Mesothelial cell of epicardium (in vitro differentiated cells): ENCODE measurements around the gene ATP5F1E. TPM values are rescaled to one million over a fixed set of nuclear protein-coding genes. Genes with fewer than 3 reads are reported as not detected.

Experiments
- DNase-seq, 2 experiments: peaks; one replicate each; pipeline ENCODE4 v3.0.0; 2021; ENCODE audit warnings: low spot score in 2 of 2; ENCODE audit not compliant: unreplicated experiment in 2 of 2
- H3K27ac Mint-ChIP-seq: 2 replicates; pipeline ENCODE4 v1.8.0; 2021; ENCODE audit warnings: mixed read lengths
- H3K27me3 Mint-ChIP-seq: 2 replicates; pipeline ENCODE4 v1.8.0; 2021; ENCODE audit warnings: low read depth, mixed read lengths
- H3K36me3 Mint-ChIP-seq: 2 replicates; pipeline ENCODE4 v1.8.0; 2021; ENCODE audit warnings: mixed read lengths
- H3K4me1 Mint-ChIP-seq: 2 replicates; pipeline ENCODE4 v1.8.0; 2021; ENCODE audit warnings: mixed read lengths
- H3K4me3 Mint-ChIP-seq: 2 replicates; pipeline ENCODE4 v1.8.0; 2021; ENCODE audit warnings: mild to moderate bottlenecking, moderate library complexity, mixed read lengths
- H3K9me3 Mint-ChIP-seq: 2 replicates; pipeline ENCODE4 v1.8.0; 2021; ENCODE audit warnings: mixed read lengths
- CTCF ChIP-seq: fragments of 200-600 bp; sonication (generic); IDR thresholded peaks from one replicate; pipeline ENCODE4 v1.5.0; 2021; ENCODE audit warnings: antibody characterized with exemption; ENCODE audit not compliant: unreplicated experiment
- total RNA-seq: library from RNA; stranded (reverse); gene quantifications from 3 replicates; pipeline ENCODE4 v1.2.1, GENCODE V29; 2021

ATP5F1E gene
- total RNA-seq, 1 donor from 2014 or later, result 52.7 TPM

GRCh38 chr20:59030911-59031563, 1.1 kb downstream of the ATP5F1E start:
- Mint-ChIP-seq H3K4me1 (peaks cover 35% of the 10 kb centered on the region), H3K27me3 (no peaks in the 10 kb centered on the region), H3K9me3 (no peaks in the 10 kb centered on the region), H3K4me3 (peak overlapping the region; percentile 96), H3K36me3 (peaks cover 32% of the 10 kb centered on the region), H3K27ac (peak overlapping the region; percentile 56)
- TF ChIP-seq CTCF, result no peak
- no peak for DNase-seq

- Mint-ChIP-seq H3K27me3 (no peaks in the 10 kb centered on the region), H3K4me3 (peak overlapping the region; percentile 11), H3K27ac (peak overlapping the region; percentile 47), H3K9me3 (no peaks in the 10 kb centered on the region), H3K36me3 (peaks cover 36% of the 10 kb centered on the region), H3K4me1 (peaks cover 35% of the 10 kb centered on the region)
- no peak for DNase-seq
- no peak for TF ChIP-seq CTCF
Observed at GRCh38 chr20:59028812-59029211, 3.3 kb downstream of the ATP5F1E start.

GRCh38 chr20:59027741-59028320, 4.3 kb downstream of the ATP5F1E start:
- H3K27me3 Mint-ChIP-seq, result no peaks in the 10 kb centered on the region
- peaks cover 34% of the 10 kb centered on the region for H3K4me1 Mint-ChIP-seq
- DNase-seq, result no peak
- H3K27ac Mint-ChIP-seq, result no peak overlapping the region
- no peak for TF ChIP-seq CTCF
- peaks cover 38% of the 10 kb centered on the region for H3K36me3 Mint-ChIP-seq
- H3K9me3 Mint-ChIP-seq, result no peaks in the 10 kb centered on the region
- H3K4me3 Mint-ChIP-seq, result no peak overlapping the region

- DNase-seq, result no peak
- peaks cover 44% of the 10 kb centered on the region for H3K36me3 Mint-ChIP-seq
- H3K27ac Mint-ChIP-seq, result no peak overlapping the region
- H3K4me1 Mint-ChIP-seq, result peaks cover 31% of the 10 kb centered on the region
- H3K4me3 Mint-ChIP-seq, result no peak overlapping the region
- H3K9me3 Mint-ChIP-seq, result no peaks in the 10 kb centered on the region
- H3K27me3 Mint-ChIP-seq, result no peaks in the 10 kb centered on the region
- no peak for TF ChIP-seq CTCF
Observed at GRCh38 chr20:59026904-59027740, 5.0 kb downstream of the ATP5F1E start.

- Mint-ChIP-seq H3K9me3 (no peaks in the 10 kb centered on the region), H3K4me1 (peaks cover 31% of the 10 kb centered on the region), H3K36me3 (peaks cover 43% of the 10 kb centered on the region), H3K4me3 (no peak overlapping the region), H3K27ac (no peak overlapping the region), H3K27me3 (no peaks in the 10 kb centered on the region)
- no peak for TF ChIP-seq CTCF
- no peak for DNase-seq
Observed at GRCh38 chr20:59025511-59025910, 6.6 kb downstream of the ATP5F1E start.
